ENCODE results near the gene SARDH.

GRCh38 chr9:133650026-133650425 is 88.1 kb downstream of the SARDH start:
- no peak for TF ChIP-seq EZH2 (optimal IDR thresholded peaks at IDR 0.05; ENCODE audit: low read depth, low read length)
- no peak for TF ChIP-seq CTCF (IDR thresholded peaks at IDR 0.05; ENCODE audit: low read length)
- no peak for TF ChIP-seq EZH2phosphoT487 (IDR thresholded peaks at IDR 0.05; ENCODE audit: low read length)
